Measurements from ENCODE around the gene STMN3. TPM values are rescaled to one million over a fixed set of nuclear protein-coding genes. Genes with fewer than 3 reads are reported as not detected.
A peak's percentile ranks its signal among the peaks of the same experiment; 100 is the strongest.
"Not testable (repeated sequence)": the region's sequence is repeated elsewhere in the genome, so short reads cannot be mapped to it uniquely, and the experiment has no call there.

STMN3 gene
- total RNA-seq, 1 donor from 2014 or later = 112 TPM

DNA sequence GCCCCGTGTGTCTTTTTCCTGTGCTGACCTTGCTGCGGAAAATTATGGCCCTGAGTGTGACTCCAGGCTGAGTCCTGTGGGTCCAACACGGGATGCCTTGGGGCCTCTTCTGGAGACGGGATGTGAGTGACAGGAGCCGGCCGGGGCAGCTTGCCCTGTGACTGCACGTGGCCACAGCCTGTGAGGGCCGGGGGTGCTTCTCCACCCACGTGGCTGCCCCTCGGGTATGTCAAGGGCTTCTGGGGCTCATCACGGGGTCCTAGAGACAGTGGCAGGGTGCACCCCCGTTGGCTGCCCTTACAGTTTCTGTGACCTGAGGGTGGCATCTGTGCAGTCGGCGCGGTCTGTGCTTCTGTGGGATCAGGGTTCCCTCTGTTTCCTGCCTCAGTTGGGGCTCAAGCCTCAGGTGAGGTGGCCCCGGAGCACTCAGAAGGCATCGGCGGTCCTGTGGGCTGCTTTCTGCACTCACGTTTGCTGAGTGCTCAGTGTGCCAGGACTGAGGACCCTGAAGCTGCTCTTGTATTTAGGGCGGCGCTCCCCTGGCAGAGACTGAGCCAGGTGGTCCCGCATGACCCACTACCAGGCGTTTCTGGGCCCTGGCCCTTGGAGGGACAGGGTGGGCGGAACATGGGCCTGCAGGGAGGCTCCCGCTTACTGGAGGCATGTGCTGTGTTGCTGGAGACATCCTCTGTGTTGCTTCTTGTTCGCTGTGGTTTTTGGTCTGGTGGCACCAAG is 10.3 kb upstream of the STMN3 start:
- no peak for DNase-seq (ENCODE audit: low read depth)
- TF ChIP-seq, protein P1, sequence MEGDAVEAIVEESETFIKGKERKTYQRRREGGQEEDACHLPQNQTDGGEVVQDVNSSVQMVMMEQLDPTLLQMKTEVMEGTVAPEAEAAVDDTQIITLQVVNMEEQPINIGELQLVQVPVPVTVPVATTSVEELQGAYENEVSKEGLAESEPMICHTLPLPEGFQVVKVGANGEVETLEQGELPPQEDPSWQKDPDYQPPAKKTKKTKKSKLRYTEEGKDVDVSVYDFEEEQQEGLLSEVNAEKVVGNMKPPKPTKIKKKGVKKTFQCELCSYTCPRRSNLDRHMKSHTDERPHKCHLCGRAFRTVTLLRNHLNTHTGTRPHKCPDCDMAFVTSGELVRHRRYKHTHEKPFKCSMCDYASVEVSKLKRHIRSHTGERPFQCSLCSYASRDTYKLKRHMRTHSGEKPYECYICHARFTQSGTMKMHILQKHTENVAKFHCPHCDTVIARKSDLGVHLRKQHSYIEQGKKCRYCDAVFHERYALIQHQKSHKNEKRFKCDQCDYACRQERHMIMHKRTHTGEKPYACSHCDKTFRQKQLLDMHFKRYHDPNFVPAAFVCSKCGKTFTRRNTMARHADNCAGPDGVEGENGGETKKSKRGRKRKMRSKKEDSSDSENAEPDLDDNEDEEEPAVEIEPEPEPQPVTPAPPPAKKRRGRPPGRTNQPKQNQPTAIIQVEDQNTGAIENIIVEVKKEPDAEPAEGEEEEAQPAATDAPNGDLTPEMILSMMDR (conservative IDR thresholded peaks at IDR 0.05; ENCODE audit: low read depth, low read length) = no peak
- H3K4me3 ChIP-seq (ENCODE audit: low read depth, low read length) = no peak overlapping the region

DNA sequence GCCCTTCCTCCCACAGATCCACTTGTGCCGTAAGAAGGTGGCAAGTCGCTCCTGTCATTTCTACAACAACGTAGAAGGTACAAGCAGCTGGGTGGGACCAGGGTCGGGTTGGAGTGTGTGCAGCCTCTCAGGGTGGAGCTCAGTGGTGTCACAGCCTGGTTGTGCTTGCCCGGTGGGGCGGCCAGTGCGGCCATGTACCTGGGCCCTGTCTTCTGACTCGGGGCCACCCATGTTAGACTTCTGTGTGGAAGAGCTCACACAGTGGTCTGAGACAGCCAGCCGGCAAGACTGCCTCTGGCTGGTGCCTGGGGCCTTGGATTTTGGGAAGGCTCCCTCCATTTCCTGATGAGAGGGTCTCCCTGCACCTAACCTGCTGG is 9.6 kb upstream of the STMN3 start:
- DNase-seq (ENCODE audit: low read depth) = no peak
- no peak overlapping the region for H3K4me3 ChIP-seq (ENCODE audit: low read depth, low read length)
- TF ChIP-seq, protein P1 (conservative IDR thresholded peaks at IDR 0.05; ENCODE audit: low read depth, low read length) = no peak

DNA sequence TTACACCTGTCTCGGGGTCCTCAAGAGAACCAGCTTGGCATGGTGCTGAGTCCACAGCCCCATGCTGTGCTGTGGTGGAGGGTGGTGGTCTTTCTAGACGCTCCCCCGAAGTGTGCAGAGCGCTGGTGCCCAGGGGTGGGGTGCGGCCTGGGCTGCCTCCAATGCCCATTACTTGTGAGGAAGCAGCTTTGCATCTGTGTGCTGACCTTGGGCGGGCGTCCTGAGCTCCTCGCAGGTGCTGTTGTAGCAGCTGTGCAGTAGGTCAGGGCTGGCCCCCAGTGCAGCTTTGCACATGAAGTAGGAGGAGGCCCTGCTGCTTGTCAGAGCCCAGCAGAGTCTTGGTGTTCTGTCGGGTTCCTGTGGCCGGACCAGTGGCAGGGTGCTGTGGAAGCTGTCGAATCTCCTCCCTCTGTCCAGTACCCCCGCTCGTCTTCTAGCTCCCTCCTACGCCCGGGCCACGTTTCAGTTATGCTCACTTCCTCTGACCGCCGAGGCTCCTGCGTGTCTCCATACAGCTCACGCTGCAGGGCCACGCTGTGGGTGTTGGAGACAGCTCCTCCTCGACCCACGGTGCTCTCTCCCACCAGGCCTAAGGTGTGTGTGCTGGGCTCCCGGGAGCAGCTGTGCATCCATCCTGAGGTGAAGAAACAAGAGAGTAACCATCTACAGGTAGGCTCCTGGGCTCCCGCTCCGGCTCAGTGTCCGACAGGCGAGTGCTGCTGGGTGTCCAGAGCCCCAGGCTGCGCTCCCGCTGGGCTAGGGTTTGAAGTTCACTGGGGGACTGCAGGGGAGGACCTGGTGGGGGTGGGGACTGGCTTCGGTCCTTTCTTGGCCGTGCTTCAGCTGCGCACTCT is 9.0 kb upstream of the STMN3 start:
- H3K4me3 ChIP-seq (ENCODE audit: low read depth, low read length) = no peak overlapping the region
- DNase-seq (ENCODE audit: low read depth) = no peak
- TF ChIP-seq, protein P1 (conservative IDR thresholded peaks at IDR 0.05; ENCODE audit: low read depth, low read length) = no peak

DNA sequence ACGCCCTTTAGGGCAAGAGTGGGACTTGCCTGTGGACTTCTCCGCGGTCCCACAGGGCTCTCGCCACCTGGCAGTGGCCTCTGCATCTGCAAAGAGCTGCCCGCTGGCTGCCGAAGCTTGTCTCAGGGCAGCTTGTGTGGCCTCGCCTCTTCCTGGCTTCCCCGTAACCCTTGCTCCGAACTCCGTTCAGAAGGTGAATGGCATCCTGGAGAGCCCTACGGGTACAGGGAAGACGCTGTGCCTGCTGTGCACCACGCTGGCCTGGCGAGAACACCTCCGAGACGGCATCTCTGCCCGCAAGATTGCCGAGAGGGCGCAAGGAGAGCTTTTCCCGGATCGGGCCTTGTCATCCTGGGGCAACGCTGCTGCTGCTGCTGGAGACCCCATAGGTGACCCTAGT is 7.9 kb upstream of the STMN3 start:
- no peak for DNase-seq (ENCODE audit: low read depth)
- H3K4me3 ChIP-seq (ENCODE audit: low read depth, low read length) = no peak overlapping the region
- TF ChIP-seq, protein P1 (conservative IDR thresholded peaks at IDR 0.05; ENCODE audit: low read depth, low read length) = no peak

DNA sequence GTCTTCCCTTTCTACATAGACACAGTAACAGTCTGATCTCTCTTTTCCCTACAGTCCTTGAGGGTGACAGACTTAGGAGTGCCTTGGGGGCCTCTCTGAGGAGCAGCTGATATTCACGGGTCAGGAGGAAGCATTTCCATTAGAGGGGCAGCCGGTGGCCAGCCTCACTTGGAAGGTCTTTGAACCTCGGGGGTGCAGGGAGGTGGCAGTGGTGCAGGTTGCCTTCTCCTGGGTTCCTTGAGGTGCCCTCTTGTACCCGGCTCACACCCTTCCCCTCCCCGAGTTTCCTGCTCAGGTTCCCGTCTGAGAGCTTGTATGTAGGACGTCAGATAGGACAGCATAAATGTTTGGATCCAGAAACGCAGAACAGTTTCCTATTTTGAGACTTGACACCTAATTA is 7.4 kb upstream of the STMN3 start:
- TF ChIP-seq, protein P1 (conservative IDR thresholded peaks at IDR 0.05; ENCODE audit: low read depth, low read length) = no peak
- DNase-seq (ENCODE audit: low read depth) = no peak
- no peak overlapping the region for H3K4me3 ChIP-seq (ENCODE audit: low read depth, low read length)

DNA sequence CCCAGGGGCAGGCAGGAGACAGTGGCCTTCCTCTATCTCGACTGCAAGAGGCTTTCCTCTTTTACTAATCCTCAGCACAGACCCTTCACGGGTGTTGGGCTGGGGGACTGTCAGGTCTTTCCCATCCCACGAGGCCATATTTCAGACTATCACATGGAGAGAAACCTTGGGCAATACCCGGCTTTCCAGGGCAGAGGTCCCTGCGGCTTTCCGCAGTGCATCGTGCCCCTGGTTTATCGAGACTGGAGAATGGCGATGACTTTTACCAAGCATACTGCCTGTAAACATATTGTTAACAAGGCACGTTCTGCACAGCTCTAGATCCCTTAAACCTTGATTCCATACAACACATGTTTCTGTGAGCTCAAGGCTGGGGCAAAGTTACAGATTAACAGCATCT is 7.0 kb upstream of the STMN3 start:
- not testable (repeated sequence) for H3K4me3 ChIP-seq (ENCODE audit: low read depth, low read length); DNase-seq (ENCODE audit: low read depth)

DNA sequence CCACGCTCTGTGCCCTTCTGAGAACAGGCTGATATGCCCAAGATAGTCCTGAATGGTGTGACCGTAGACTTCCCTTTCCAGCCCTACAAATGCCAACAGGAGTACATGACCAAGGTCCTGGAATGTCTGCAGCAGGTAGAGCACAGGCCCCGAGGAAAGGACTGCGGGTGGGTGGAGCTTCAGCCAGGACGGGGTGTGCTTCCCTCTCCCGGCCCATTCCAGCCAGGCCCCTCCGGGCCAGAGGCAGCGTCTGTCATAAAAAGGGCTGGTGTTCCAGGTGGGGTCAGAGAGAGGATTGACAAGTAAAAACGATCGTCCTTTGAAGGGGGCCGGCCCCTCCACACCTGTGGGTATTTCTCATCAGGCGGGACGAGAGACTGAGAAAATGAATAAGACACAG is 6.1 kb upstream of the STMN3 start:
- peak overlapping the region; percentile 75 for H3K4me3 ChIP-seq (ENCODE audit: low read depth, low read length)
- no peak for DNase-seq (ENCODE audit: low read depth)
- TF ChIP-seq, protein P1 (conservative IDR thresholded peaks at IDR 0.05; ENCODE audit: low read depth, low read length) = no peak
